B cell (primary cell): Measurements from ENCODE around the gene KRTCAP2. TPM values are rescaled to one million over a fixed set of nuclear protein-coding genes. Genes with fewer than 3 reads are reported as not detected.
"Not testable (repeated sequence)": the region's sequence is repeated elsewhere in the genome, so short reads cannot be mapped to it uniquely, and the experiment has no call there.

Source experiments
- ATAC-seq: fragments of 200-7000 bp; cut with Tn5 transposase; one replicate; pipeline ENCODE4 v1.10.0; 2021; ENCODE audit warnings: low read depth, mild to moderate bottlenecking, moderate number of reproducible peaks, moderate library complexity
- CTCF ChIA-PET: fragments of 350-600 bp; sonication (Branson Sonifier 250); formaldehyde crosslinking; loops from one replicate; lab custom pipeline; 2021; ENCODE audit warnings: antibody characterized with exemption, inconsistent platforms; lab: Charles Lee
- POLR2A ChIA-PET: fragments of 350-600 bp; sonication (Branson Sonifier 250); formaldehyde crosslinking; loops from one replicate; lab custom pipeline; 2021; ENCODE audit warnings: antibody characterized with exemption; lab: Charles Lee
- DNase-seq: peaks from one replicate; pipeline ENCODE4 v3.0.0; 2013
- H2AFZ ChIP-seq: 2 replicates; pipeline ENCODE4 v1.6.1; 2012; ENCODE audit warnings: mild to moderate bottlenecking, low read depth, low read length; ENCODE audit not compliant: insufficient read depth, poor library complexity, severe bottlenecking
- H3K27ac ChIP-seq, 2 donors: 1 replicate in 1 of 2; 2 replicates in 1 of 2; pipeline ENCODE4 v1.5.1; 2012 to 2013; ENCODE audit warnings: low read length in 2 of 2, mild to moderate bottlenecking in 2 of 2, moderate library complexity in 1 of 2
- H3K27me3 ChIP-seq, 4 experiments: fragments of 200-600 bp in 1 of 4; sonication (generic) in 1 of 4; replicated peaks in 1 of 4; 1 replicate in 2 of 4; 2 replicates in 2 of 4; pipeline versions ENCODE4 v1.6.1 to v1.7.0; 2013 to 2016; ENCODE audit warnings: low read length in 3 of 4, mild to moderate bottlenecking in 2 of 4, mixed read lengths in 1 of 4, moderate library complexity in 1 of 4; ENCODE audit not compliant: insufficient read depth in 4 of 4, control insufficient read depth in 3 of 4; ENCODE audit errors: control extremely low read depth in 1 of 4
- H3K36me3 ChIP-seq, 2 experiments: replicated peaks in 1 of 2; 1 replicate in 1 of 2; 2 replicates in 1 of 2; pipeline versions ENCODE4 v1.6.1 to v1.7.1; 2013; ENCODE audit warnings: low read length in 1 of 2; ENCODE audit not compliant: insufficient read depth in 2 of 2, control insufficient read depth in 1 of 2; ENCODE audit errors: control extremely low read depth in 1 of 2, extremely low read depth in 1 of 2
- H3K4me1 ChIP-seq, 2 donors: fragments of 200-600 bp in 1 of 2; sonication (generic) in 1 of 2; 1 replicate in 1 of 2; 2 replicates in 1 of 2; pipeline versions ENCODE4 v1.5.1 to v1.6.1; 2013 to 2017; ENCODE audit warnings: low read length in 2 of 2; ENCODE audit not compliant: control insufficient read depth in 2 of 2, insufficient read depth in 2 of 2
- H3K4me2 ChIP-seq: replicated peaks from 2 replicates; pipeline ENCODE3; 2012; ENCODE audit warnings: mild to moderate bottlenecking, low read depth, low read length; ENCODE audit not compliant: poor library complexity, severe bottlenecking
- H3K4me3 ChIP-seq, 5 experiments: fragments of 200-600 bp in 1 of 5; sonication (generic) in 1 of 5; 1 replicate in 3 of 5; 2 replicates in 2 of 5; pipeline versions ENCODE4 v1.5.1 to v1.7.0; 2011 to 2016; ENCODE audit warnings: low read length in 4 of 5, mild to moderate bottlenecking in 4 of 5, low read depth in 2 of 5, control low read depth in 1 of 5, moderate library complexity in 1 of 5; ENCODE audit not compliant: insufficient read depth in 1 of 5; ENCODE audit errors: control extremely low read depth in 1 of 5, extremely low read depth in 1 of 5
- H3K79me2 ChIP-seq: fragments of 200-600 bp; sonication (generic); one replicate; pipeline ENCODE4 v1.6.0; 2016; ENCODE audit warnings: low read length; ENCODE audit not compliant: control insufficient read depth, insufficient read depth
- H3K9ac ChIP-seq: fragments of 200-600 bp; sonication (generic); 2 replicates; pipeline ENCODE4 v1.6.1; 2017; ENCODE audit warnings: mild to moderate bottlenecking, low read length, moderate library complexity
- H3K9me3 ChIP-seq, 3 donors: one replicate each; pipeline versions ENCODE4 v1.6.1 to v1.7.1; 2013; ENCODE audit warnings: low read length in 2 of 3; ENCODE audit not compliant: control insufficient read depth in 2 of 3, insufficient read depth in 1 of 3; ENCODE audit errors: control extremely low read depth in 1 of 3
- H4K20me1 ChIP-seq: 2 replicates; pipeline ENCODE4 v1.6.0; 2012; ENCODE audit warnings: mild to moderate bottlenecking, low read length; ENCODE audit not compliant: insufficient read depth, control insufficient read depth, poor library complexity, severe bottlenecking
- H3K27ac Mint-ChIP-seq: one replicate; pipeline ENCODE4 v1.8.0; 2021; ENCODE audit warnings: mixed read lengths
- H3K27me3 Mint-ChIP-seq: one replicate; pipeline ENCODE4 v1.8.0; 2021; ENCODE audit warnings: mixed read lengths
- H3K4me1 Mint-ChIP-seq: one replicate; pipeline ENCODE4 v1.8.0; 2021; ENCODE audit warnings: mixed read lengths
- H3K4me3 Mint-ChIP-seq: one replicate; pipeline ENCODE4 v1.8.0; 2021; ENCODE audit warnings: mixed read lengths
- H3K9me3 Mint-ChIP-seq: one replicate; pipeline ENCODE4 v1.8.0; 2022; ENCODE audit warnings: mixed read lengths; ENCODE audit not compliant: insufficient read depth
- EZH2 ChIP-seq: IDR thresholded peaks from 2 replicates; pipeline ENCODE4 v1.6.1; 2012; ENCODE audit warnings: borderline replicate concordance, low read depth, mild to moderate bottlenecking, moderate library complexity, low read length; ENCODE audit not compliant: insufficient read depth, poor library complexity, severe bottlenecking
- WGBS: methylation state at CpG from one replicate; pipeline ENCODE4 v1.1.5; 2013; ENCODE audit warnings: missing lambda C conversion rate; ENCODE audit not compliant: insufficient coverage; 5-methylcytosine and 5-hydroxymethylcytosine counted together
- intact Hi-C: fragments of 100-400 bp; cut with micrococcal nuclease; formaldehyde crosslinking; loops from one replicate; pipeline ENCODE4 v1.10.0; 2022
- polyA plus RNA-seq: library from polyadenylated mRNA; depleted of rRNA; stranded (reverse); fragments of >200 nt; gene quantifications from 2 replicates; pipeline ENCODE4 v1.2.3, GENCODE V29; 2012
- total RNA-seq, 2 donors: library from RNA; stranded (reverse); fragments of 120-200 nt in 1 of 2; gene quantifications; 1 replicate in 1 of 2; 2 replicates in 1 of 2; pipeline versions ENCODE4 v1.2.3 to v1.2.4, GENCODE V29; 2013 to 2022
- TF ChIP-seq, protein P1 (sequence below): fragments of 200-600 bp; IDR thresholded peaks from one replicate; pipeline ENCODE4 v1.8.0; 2022; ENCODE audit warnings: antibody characterized with exemption, mild to moderate bottlenecking

The KRTCAP2 gene
- total and polyA plus RNA-seq, 2 donors (not counting 1 experiment from before 2014, with no cell fraction given): 151 to 259 TPM

DNA sequence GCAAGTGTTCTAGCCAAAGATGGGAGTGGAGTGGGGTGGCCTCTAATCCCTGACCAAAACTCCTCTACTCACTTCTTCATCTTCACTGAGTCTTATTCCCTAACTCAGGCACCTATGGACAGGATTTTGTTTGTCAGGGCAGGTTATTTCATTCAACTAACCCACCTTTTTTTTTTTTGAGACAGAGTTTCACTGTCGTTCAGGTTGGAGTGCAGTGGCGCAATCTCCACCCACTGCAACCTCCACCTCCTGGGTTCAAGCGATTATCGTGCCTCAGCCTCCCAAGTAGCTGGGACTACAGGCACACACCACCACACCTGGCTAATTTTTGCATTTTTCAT is 5.0 kb downstream of the KRTCAP2 start:
- Mint-ChIP-seq H3K4me3 (peak overlapping the region; percentile 82), H3K27ac (peak overlapping the region; percentile 83), H3K4me1 (peaks cover 31% of the 10 kb centered on the region)
- H2AFZ ChIP-seq: peak overlapping the region; percentile 69
- ChIA-PET CTCF (interaction anchor here (0.7 to 10.6 kb wide), 28 partner anchors 9 to 498 kb away, joined by 3 to 307 read pairs (median 6); partner anchors contain the start of genes EFNA4 and SLC50A1), POLR2A (interaction anchor here (1.4 to 1.5 kb wide), 4 partner anchors 32 to 83 kb away, joined by 6 to 10 read pairs (median 8); partner anchors contain the start of gene SLC50A1)
- intact Hi-C loops: loop anchor here (5.0 kb wide), 1 partner anchor 41 kb away; the partner anchor contains the start of gene EFNA1
- peak overlapping the region; percentile 77 for H3K4me2 ChIP-seq
- peaks cover 34% of the 10 kb centered on the region for H3K79me2 ChIP-seq
- H3K9me3 Mint-ChIP-seq, DNase-seq, ATAC-seq, H4K20me1 ChIP-seq, H3K27me3 Mint-ChIP-seq, H3K27ac ChIP-seq, H3K4me3 ChIP-seq, H3K27me3 ChIP-seq, H3K9ac ChIP-seq: not testable (repeated sequence)
- peaks cover 0 to 21% of the 10 kb centered on the region in 2 experiments for H3K36me3 ChIP-seq
- peaks cover 0 to 10% (median 0%) of the 10 kb centered on the region in 3 donors for H3K9me3 ChIP-seq
- WGBS: 40% methylated on average over 2 of the region's 4 CpGs
- peaks cover 18 to 31% of the 10 kb centered on the region in 2 donors for H3K4me1 ChIP-seq

DNA sequence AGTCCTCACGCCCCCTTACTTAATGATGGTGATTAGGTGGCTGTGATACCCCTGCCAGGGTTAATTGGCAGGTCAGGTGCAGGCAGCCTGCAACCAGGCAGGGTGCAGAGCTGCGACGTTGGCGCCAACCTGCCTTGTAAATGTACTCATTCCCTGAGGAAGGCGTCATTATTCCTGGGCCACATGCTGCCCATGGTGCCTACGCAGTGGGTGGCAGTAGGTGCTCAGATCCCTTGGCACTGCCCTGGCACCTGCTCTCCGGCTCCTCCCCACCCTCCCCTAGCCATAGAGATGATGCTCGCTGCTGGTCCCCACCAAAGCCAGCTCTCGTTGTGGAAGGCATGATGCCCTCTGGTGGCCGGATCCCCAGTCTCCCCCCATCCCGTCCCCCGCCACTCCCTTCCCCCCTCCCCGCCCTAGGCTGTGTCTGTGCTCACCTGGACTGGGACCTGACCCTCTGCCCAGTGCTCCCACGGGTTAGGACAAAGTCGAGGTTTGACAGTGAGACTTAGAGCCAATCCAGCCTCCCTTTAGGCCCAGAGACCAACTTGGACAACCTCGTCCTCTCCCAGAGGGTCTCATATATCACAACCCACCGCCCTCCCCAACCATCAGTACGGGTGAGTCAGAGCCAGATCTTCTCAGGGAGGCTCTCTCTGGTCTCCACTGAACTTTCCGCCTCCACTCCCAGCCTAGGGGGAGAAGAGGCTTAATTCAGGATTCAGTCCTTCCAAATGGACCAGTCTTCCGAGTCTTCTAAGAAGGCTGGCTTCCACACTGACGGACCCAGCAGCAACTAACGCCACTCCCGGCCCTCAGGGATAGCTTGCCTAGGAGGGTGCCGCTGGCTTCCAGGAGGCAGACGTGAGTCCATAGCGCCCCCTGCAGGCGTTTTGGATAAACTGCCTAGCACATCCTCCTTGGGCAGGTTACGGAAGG is 5.7 kb downstream of the KRTCAP2 start:
- Histone ChIP-seq H4K20me1 (no peaks in the 10 kb centered on the region), H3K27ac (peak overlapping the region; percentile 2 to 34), H3K4me1 (peaks cover 17 to 28% of the 10 kb centered on the region in 2 donors), H3K4me2 (peak overlapping the region; percentile 77), H2AFZ (peak overlapping the region; percentile 69), H3K4me3 (peak overlapping the region; percentile 5 to 48 (median 38)), H3K36me3 (peaks cover 0 to 21% of the 10 kb centered on the region in 2 experiments), H3K9ac (peak overlapping the region; percentile 48), H3K9me3 (peaks cover 0 to 10% (median 0%) of the 10 kb centered on the region in 3 donors), H3K27me3 (no peaks in the 10 kb centered on the region), H3K79me2 (peaks cover 28% of the 10 kb centered on the region)
- DNase-seq (peak; percentile 91), ATAC-seq (peak; percentile 81)
- H3K9me3 Mint-ChIP-seq: no peaks in the 10 kb centered on the region
- H3K27ac Mint-ChIP-seq: peak overlapping the region; percentile 83
- peaks cover 27% of the 10 kb centered on the region for H3K4me1 Mint-ChIP-seq
- ChIA-PET POLR2A (interaction anchor here (0.7 to 1.5 kb wide), 6 partner anchors 27 to 83 kb away, joined by 3 to 10 read pairs (median 6); partner anchors contain the start of gene SLC50A1), CTCF (interaction anchor here (0.6 to 10.6 kb wide), 37 partner anchors 10 to 497 kb away, joined by 3 to 307 read pairs (median 5); partner anchors contain the start of genes DPM3, EFNA1, EFNA4 and SLC50A1)
- WGBS: 2% methylated on average over 17 of the region's 28 CpGs
- intact Hi-C loops: loop anchor here (1.0 to 5.0 kb wide), 4 partner anchors 27 to 104 kb away; partner anchors contain the start of genes DPM3, EFNA1 and EFNA4
- H3K27me3 Mint-ChIP-seq: no peaks in the 10 kb centered on the region
- TF ChIP-seq EZH2: no peak
- TF ChIP-seq, protein P1, sequence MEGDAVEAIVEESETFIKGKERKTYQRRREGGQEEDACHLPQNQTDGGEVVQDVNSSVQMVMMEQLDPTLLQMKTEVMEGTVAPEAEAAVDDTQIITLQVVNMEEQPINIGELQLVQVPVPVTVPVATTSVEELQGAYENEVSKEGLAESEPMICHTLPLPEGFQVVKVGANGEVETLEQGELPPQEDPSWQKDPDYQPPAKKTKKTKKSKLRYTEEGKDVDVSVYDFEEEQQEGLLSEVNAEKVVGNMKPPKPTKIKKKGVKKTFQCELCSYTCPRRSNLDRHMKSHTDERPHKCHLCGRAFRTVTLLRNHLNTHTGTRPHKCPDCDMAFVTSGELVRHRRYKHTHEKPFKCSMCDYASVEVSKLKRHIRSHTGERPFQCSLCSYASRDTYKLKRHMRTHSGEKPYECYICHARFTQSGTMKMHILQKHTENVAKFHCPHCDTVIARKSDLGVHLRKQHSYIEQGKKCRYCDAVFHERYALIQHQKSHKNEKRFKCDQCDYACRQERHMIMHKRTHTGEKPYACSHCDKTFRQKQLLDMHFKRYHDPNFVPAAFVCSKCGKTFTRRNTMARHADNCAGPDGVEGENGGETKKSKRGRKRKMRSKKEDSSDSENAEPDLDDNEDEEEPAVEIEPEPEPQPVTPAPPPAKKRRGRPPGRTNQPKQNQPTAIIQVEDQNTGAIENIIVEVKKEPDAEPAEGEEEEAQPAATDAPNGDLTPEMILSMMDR: peak; percentile 90
- H3K4me3 Mint-ChIP-seq: peak overlapping the region; percentile 82
